ENCODE results near the gene SLC4A11.

The SLC4A11 gene

GRCh38 chr20:3277686-3278465 lies 38.9 kb upstream of the SLC4A11 start:
- DNase-seq (ENCODE audit: low read depth): no peak
- in situ Hi-C loops (cut with HindIII; ENCODE audit: low sequenced_read_pairs): no loop called here
- H3K4me3 ChIP-seq (ENCODE audit: low read depth, low read length): no peak overlapping the region
- TF ChIP-seq CTCF (IDR thresholded peaks at IDR 0.05; ENCODE audit: low read depth, low read length, missing control alignments): no peak

- no peak for DNase-seq (ENCODE audit: low read depth)
- no peak overlapping the region for H3K4me3 ChIP-seq (ENCODE audit: low read depth, low read length)
- in situ Hi-C loops (cut with HindIII; ENCODE audit: low sequenced_read_pairs): no loop called here
- TF ChIP-seq CTCF (IDR thresholded peaks at IDR 0.05; ENCODE audit: low read depth, low read length, missing control alignments): no peak
Observed at GRCh38 chr20:3276680-3277015, 37.7 kb upstream of the SLC4A11 start.

- in situ Hi-C loops (cut with HindIII; ENCODE audit: low sequenced_read_pairs): no loop called here
- DNase-seq (ENCODE audit: low read depth): no peak
- TF ChIP-seq CTCF (IDR thresholded peaks at IDR 0.05; ENCODE audit: low read depth, low read length, missing control alignments): no peak
Observed at GRCh38 chr20:3275966-3276679, 37.1 kb upstream of the SLC4A11 start.

GRCh38 chr20:3275064-3275935 lies 36.3 kb upstream of the SLC4A11 start:
- H3K4me3 ChIP-seq (ENCODE audit: low read depth, low read length): no peak overlapping the region
- no peak for DNase-seq (ENCODE audit: low read depth)
- in situ Hi-C loops (cut with HindIII; ENCODE audit: low sequenced_read_pairs): no loop called here
- no peak for TF ChIP-seq CTCF (IDR thresholded peaks at IDR 0.05; ENCODE audit: low read depth, low read length, missing control alignments)

More at GRCh38 chr20:3275966-3276679, 37.1 kb upstream of the SLC4A11 start:
- no peak overlapping the region for H3K4me3 ChIP-seq (ENCODE audit: low read depth, low read length)

- TF ChIP-seq CTCF (IDR thresholded peaks at IDR 0.05; ENCODE audit: low read depth, low read length, missing control alignments): no peak
- in situ Hi-C loops (cut with HindIII; ENCODE audit: low sequenced_read_pairs): no loop called here
- no peak for DNase-seq (ENCODE audit: low read depth)
Observed at GRCh38 chr20:3273371-3273770, 34.4 kb upstream of the SLC4A11 start.

GRCh38 chr20:3270051-3270450 lies 31.1 kb upstream of the SLC4A11 start:
- no peak for TF ChIP-seq CTCF (IDR thresholded peaks at IDR 0.05; ENCODE audit: low read depth, low read length, missing control alignments)
- DNase-seq (ENCODE audit: low read depth): no peak
- no peak overlapping the region for H3K4me3 ChIP-seq (ENCODE audit: low read depth, low read length)
- in situ Hi-C loops (cut with HindIII; ENCODE audit: low sequenced_read_pairs): no loop called here

More at GRCh38 chr20:3273371-3273770, 34.4 kb upstream of the SLC4A11 start:
- no peak overlapping the region for H3K4me3 ChIP-seq (ENCODE audit: low read depth, low read length)
